ENCODE measurements around the gene MRPS31.

DNA sequence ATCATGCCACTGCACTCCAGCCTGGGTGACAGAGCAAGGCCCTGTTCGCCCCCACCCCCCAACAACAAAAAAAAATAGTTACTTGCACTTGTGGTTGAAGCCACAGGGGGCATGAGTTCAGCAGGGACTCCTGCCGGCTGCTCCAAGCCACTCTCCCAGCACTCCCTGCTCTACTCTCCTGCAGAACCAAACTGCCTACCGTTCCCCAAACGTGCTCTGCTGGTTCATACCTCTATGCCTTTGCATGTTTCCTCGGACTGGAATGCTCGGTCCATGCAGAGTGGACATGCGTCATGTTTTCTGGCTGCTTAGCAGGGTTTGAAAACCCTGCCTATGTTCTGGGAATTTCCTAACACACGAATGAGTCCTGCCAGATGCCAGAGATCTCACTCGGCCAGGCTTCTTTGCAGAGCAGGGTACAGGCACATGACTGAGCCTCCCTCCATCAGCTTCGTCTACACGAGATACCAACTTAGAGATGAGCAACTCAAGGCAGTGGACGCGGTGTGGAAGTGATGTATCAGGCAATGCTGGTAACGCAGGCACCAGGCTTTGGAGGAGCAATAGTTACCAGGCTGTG, 9.9 kb upstream of the MRPS31 start:
- no peak for TF ChIP-seq POLR2A (IDR thresholded peaks at IDR 0.05; ENCODE audit: low read depth, low read length)
- no peak for TF ChIP-seq TAF1 (IDR thresholded peaks at IDR 0.05; ENCODE audit: borderline replicate concordance, low read depth, low read length)
